NCI-H2107 treated with DMSO at 0.1 percent for 48 hours (cell line): Measurements from ENCODE around the gene RAET1L.
"Not testable (repeated sequence)": the region's sequence is repeated elsewhere in the genome, so short reads cannot be mapped to it uniquely, and the experiment has no call there.

Experiments used
- DNase-seq: peaks from one replicate; lab custom pipeline; 2025; ENCODE audit not compliant: unreplicated experiment; lab: John Stamatoyannopoulos, UW

The RAET1L gene

DNA sequence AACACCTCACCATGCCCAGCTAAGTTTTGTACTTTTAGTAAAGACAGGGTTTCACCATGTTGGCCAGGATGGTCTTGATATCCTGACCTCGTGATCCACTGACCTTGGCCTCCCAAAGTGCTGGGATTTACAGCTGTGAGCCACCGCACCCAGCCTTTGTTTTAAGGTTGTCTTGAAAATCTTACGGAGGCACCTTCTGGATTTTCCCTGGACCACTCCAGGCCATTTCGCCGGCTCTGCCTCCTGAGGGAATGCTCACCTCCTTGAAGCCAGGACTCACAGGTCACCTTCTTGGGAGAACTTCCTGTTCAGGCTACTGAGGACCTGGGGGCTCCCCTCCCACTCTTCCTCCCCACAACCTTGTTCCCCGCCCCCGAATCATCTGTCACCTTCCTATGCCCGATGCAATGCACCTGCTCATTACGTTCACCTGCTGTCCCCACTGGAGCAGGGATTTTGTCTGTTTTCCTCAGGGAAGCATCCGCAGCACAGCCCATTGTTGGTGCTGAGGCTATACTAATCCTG lies 19.4 kb upstream of the RAET1L start:
- no peak for DNase-seq

DNA sequence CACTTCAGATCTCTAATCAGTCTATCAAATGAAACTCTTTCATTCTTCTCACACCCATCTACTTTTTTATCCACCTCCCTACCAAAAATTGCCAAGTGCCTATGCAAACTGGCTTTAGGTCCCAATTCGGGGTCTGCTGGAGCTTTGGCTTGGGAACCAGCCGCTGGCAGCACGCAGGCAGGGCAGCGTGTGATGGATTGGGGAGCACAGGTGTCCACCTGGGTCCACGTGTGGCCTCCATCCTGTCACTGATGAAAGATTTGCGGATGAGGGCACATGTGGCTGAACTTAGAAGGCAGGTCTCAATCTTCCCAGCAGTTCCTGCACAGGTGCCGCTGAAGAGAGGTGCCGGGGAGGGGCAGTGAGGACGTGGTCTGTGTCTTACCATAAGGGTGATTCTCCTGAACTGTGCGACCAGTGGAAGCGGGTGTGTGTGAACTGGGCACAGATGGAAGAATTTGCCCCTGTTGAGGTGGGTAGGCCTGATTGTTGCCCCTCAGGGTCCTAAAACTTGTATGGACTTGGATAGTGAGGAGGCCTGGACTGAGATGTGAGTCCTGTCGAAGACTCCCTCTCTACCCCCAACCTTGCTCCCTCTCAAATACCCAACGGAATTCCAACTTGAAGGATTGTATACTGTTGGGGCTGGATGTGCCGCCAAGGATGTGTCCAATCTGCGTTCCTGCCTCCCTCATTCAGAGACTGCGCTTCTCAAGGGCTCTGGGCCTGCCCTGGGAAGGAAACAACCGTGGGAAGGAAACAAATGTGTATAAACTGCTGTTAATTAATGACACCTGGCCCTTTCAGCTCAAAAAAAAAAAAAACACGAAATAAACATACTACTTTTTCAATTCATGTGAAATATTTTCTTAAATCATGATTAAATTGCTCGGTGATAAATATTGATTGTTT lies 18.4 kb upstream of the RAET1L start:
- DNase-seq: no peak

DNA sequence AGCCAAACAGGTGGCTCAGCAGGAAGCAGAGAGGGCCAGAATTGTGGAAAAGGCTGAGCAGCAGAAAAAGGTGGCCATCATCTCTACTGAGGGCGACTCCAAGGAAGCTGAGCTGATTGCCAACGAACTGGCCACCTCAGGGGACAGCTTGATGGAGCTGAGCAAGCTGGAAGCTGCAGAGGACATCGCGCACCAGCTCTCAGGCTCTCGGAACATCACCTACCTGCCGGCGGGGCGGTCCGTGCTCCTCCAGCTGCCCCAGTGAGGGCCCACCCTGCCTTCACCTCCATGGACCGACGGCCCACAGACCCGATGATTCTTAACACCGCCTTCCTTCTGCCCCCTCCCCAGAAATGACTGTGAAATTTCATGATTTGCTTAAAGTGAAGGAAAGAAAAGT lies 17.8 kb upstream of the RAET1L start:
- DNase-seq: no peak

DNA sequence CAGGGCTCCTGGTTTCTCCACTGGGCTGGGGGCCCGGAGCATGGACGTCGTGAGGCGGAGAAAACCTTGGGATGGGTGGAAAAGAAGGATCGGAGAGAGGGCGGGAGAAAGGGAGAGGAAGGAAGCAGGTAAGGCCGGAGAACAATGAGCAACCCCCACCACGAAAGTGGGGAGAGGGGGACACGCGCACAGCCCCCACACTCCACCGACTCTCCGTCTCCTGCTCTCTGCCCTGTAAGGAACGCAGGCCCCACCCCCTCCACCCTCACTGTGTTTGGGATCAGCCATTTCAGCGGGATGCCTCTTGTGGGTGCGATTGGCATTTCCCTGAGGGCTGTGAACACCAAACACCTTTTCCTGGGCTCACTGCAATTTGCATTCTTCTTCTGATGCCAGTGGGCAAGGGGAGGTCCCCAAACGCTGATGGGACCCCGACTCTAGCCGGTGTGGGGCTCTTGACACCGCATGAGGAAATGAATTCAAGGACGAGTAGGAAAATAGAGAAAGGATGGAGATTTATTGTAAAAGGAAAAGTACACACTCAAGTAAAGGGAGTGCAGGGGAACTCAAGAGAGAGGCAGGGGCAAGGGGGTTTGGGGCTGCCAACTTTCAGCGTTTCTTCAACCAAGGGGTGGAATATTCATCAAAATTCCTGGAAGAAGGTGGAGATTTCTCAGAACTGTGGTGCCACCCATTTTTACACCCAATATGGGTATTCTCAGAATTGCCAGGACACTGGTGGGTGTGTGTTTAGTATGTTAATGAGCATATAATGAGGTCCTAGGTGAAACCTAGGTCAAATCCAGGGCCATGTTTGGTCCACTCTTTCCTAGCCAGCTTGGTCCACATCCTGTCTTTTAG lies 13.1 kb upstream of the RAET1L start:
- DNase-seq: no peak

DNA sequence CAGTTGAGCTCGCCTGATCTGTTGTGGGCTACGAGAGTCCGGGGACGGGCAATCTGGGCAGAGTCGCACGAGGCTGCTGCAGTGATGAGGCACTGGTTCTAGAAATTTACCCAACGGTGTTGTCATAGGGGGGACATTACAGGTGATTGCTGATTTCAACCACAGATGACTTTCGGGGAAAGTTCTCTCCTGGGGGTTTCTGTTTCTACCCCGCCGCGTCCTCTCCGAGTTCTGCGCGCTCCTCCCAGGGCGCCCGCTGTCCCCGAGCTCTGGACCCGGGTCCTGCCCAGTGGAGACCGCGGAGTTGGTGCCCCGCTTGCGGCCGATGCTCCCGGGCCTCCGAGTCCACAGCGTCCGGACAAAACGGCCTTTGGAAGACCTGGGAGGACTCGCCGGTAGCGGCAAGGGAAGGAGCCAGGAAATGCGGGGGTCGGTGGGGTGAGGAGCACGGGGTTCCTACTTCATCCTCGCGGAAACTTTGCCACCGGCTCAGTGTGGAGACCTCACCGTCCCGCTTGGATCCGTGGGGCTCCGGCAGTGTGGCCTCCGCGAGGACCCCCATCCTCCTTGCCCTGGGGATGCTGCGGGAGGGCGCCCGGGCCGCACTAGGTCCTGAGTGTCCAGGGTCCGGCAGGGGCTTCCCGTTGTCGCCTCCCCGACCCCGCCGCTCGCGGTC lies 12.3 kb upstream of the RAET1L start:
- no peak for DNase-seq

DNA sequence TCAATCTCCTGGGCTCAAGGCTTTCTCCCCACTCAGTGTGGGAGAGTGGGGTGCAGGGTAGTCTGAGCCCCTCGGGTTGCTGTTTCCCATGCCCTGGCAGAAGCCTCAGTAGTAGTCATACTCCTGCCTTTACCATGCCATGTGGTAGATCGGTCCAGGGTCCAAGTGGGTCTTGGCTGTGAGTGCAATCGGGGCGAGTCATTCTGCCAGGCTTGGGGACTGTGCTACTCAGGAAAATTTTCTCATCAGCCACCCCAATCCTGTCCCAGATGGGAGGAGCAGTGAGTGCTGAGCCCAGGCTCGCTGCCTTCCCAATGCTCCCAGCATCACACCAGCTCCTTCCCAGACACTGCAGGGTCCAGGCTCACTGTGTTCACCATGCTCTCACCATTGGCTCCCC lies 10.7 kb upstream of the RAET1L start:
- no peak for DNase-seq

DNA sequence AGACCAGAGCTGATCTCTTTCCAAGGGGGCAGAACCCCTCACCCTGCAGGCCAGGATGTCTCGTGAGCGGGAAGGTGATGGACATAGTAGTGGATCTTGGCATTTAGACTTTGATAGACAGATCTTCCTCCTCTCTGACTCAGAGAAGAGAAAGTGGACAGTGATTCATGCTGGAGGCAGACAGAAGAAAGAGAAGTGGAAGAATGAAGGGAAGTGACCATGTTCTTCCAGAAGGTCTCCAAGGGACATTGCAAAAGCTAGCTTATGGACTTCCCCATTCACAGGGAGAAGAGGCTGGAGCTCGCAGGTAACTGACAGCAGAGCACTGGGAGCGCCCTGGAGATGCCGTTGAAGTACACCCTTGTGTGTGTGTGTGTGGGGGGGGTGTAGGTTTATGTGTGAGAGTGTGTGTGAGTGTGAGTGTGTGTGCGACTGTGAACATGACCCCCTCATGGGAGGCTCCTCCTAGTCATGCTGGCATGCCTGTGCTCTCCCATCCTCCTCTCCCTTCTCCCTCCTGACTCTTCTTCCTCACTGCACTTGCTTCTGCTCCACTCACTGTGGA lies 8.0 kb upstream of the RAET1L start:
- DNase-seq: no peak

DNA sequence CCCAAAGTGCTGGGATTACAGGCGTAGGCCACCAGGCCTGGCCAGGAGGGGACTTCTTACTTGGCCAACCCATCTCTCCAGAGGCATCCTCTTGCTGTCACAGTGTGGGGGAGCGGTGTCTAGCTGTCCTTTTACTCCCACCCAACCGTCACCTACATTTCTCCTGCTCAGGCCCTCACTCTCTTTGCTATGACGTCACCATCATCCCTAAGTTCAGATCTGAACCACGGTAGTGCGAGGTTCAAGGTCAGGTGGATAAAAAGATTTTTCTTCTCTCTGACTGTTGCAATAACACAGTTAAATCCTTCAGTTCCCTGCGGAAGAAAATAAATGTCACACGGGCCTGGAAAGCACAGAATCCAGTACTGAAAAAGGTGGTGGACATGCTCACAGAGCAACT lies 7.3 kb upstream of the RAET1L start:
- no peak for DNase-seq

DNA sequence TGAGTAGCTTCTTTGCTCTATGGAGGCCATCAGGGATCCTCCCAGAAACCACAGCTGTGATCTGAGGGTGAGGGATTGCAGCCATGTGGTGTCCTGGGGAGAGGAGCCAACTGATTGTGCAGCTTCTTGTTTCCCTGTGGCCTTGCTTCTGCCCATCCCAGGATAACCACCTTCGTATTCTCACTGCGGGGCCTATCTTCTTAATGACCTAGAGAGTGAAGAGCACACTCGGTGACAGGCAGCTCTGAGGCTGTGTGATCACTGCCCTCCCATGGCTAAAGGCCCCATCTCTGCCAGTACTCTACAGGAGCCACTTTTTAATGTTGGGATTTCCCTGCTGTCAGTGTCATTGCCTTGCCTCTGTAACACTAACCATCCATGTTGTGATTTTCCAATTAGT lies 5.3 kb upstream of the RAET1L start:
- no peak for DNase-seq

DNA sequence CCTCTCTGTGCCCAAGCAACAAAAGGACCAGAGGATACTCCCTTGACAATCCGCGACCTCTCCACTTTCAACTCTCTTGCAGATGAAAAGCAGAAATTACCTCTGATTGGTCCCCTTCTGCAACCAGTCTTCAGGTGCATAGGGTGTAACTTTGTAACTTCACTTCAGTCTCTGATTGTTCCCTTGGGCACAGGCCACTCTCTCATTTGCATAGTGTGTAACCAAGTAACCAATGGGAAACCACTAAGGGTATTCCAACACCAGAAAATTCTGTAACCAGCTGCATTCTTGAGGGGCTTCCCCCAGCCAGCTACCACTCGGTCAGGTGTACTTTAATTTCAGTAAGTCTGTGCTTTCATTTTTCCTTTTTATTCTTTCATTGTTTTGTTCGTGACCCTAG lies 4.4 kb upstream of the RAET1L start:
- DNase-seq: no peak

DNA sequence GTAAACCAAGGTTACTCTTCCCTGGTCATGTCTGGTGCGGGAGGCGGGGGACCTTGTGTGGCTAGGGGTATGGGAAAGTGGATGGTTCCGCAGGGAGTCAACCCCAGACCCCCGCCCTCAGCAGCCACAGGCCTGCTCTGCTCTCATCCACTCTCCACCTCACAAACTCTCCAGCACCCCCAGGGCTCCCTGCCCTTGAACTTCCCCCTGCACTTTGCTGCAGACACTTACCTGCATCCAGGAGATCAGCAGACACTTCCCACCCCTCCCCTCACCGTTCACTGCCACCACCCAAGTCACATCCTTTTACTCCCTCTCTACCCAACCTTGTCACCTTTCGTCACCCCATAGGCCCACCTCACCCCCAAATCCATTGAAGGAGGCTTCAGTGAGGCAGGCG lies 3.9 kb upstream of the RAET1L start:
- no peak for DNase-seq

DNA sequence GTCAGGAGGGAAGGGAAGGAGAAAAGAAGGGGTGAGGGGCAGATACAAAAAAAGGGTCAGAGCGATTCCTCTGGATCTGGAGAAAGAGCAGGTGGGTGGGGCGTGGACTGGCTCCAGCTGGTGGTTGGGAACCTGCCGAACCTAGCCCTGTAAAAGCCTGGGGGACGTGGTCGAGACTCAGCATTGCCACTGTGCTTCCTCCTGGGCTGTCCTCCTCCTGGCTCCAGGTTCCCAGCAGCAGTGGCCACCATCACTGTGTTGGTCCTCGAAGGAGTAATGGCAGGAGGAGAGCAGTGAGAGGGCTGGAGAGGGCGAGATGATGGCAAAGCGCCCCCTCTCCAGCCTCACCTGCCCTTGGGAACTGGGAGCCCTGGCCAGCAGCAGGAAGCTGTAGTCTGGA lies 3.5 kb upstream of the RAET1L start:
- DNase-seq: no peak

DNA sequence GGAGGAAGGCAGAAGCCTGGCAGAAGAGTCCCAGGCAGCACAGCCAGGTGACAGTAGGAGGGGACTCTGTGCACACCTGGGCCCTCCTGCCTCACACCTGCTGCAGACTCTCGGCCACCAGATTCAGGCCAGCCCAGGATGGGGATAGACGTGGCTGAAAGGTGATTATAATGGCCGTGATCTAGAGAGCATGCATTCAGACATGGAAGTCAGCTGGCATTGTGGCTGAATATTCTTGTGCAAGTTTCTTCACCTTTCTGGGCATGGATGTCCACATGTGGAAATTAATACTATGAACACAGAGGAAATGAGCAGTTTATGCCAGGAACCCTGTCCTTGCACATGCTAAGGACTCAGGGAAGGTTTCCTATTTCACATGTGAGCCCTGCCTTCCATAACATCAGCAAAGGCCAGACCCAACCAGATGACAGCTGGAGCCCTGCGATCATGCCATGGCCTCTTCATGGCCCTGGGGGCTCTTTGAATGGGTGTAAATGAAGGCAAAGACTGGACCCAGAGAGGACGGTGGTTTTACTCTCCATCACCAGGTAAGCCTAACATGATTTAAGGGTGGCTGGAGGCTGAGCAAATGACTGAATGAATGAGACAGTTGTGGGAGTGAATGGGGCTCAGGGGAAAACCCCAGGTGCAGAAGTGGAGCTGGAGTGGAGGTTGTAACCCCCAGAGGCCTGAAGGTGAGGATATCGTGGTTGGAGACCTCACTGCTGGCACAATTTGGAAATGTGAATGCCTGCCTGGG lies 2.7 kb upstream of the RAET1L start:
- DNase-seq: no peak

DNA sequence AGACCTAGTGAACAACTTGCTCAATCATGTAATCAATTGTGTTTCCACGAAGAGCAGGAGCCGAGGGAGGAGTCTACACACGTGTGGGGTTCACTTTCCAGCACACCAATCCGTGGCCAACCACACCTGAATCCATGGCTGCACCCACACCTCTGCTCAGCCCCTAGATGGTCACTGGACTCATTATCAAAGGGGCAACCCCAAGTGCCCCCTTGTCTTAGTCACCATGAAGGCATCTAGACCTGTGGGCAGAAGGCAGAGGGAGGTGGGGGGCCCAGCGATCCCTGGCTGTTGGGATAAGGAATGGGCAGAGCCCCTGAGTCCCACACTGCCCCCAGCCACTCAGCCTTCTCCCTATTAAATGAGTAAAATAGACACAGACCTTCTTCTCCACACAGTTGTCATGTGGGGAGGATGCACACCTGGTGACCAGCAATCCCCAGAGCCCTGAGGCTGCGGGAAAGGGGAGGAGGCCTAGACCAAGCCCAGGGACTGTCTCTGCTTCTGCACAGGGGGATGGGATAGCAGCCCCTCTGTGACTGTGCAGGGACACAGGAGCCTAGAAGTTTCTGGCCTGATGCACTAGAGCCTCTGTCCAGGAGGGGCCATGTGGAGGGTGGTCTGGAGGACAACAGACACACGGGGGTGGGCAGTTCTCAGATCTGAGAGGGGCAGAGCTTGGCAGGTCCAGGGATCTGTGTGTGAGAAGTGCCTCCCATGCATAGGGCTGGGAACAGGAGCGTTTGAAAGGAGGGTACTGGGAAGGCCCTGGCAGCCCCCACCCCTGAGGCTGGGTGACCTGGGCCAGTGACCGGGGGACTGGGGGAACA lies 1.9 kb upstream of the RAET1L start:
- DNase-seq: no peak

DNA sequence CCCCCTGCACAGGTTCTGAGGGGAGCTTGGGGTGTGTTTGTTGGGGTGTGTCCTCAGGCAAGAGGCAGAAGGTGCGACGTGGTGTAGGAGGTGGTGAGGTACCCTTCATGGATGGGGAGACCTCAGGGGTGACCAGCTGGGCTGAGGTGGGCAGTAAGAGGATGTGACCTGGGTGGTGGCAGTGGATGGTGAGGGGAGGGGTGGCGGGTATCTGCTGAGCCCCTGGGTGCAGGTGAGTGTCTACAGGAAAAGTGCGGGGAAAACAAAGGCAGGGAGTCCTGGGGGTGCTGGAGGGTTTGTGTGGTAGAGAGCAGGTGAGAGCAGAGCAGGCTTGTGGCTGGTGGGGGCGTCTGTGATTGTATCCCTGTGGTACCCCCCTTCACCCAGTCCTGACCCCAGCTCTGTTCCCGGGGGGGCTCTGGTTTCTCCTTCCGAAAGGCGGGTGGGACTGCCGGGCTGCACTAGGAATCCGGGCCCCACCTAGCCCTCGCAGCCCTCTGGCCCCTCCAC lies 631 bp downstream of the RAET1L start:
- no peak for DNase-seq

DNA sequence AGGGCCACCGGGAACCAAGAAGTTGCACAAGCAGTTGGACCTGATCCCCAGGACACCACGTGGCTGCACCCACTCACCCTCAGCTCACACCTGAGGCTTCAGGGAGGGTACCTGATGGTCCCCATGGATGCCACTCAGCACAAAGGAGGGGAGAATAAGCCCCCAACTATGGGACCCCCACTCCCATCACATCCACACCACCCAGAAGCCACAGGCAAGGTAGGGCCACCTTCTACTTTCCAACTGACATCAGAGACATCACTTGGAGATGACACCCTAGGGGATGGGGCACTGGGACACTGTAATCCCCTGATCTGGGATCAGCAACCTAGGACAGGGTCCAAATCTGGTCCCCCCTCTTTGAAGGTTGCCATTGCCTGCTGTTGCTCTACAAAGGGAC lies 1.3 kb downstream of the RAET1L start:
- DNase-seq: not testable (repeated sequence)

DNA sequence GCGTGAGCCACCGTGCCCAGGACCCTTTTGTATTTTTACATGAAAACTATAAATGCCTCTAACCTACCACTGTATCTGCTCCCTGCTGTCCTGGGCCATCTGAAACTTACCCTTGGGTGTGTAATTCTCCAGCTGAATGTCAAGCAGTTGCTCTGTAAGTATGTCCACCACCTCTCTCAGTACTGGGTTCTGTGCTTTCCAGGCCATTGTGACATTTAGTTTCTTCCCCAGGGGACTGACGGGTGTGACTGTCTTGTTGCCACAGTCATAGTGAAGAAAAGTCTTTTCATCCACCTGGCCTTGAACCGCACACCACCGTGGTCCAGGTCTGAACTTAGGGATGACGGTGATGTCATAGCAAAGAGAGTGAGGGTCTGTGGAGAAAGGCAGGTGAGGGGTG lies 3.5 kb downstream of the RAET1L start:
- DNase-seq: not testable (repeated sequence)

DNA sequence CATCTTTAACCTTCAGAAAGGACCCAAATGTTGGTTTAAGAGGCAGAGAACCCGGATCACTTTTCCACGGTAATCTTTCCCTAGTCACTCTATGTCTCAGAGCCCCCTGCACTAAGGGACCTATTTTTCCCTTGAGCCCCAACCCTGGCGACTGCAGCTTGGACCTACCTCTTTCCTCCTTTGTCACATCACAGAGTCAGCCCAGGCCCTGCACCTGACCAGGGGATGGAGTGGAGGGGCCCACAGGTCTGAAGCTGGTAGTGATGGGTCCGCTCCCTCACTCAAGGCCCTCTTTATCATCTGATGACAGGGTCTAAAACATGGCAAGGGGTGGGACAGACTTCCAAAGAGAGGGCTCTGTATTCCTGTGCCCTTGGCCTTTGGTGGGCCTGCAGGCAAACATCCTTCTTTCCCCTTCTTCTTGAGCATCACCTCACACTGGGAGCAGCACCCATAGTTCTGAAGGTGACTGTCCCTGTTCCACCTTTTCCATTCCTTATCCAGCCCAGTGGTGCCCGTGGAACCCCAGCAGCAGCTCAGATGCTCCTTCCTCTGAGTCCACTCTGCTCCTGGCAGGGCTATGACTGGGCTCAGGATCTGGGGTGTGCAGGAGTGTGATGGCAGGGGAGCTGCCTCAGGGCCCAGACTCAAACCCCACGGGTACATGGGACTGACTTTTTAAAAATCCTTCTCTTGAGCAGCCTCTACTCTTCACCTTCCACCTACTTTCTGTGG lies 6.3 kb downstream of the RAET1L start:
- no peak for DNase-seq

DNA sequence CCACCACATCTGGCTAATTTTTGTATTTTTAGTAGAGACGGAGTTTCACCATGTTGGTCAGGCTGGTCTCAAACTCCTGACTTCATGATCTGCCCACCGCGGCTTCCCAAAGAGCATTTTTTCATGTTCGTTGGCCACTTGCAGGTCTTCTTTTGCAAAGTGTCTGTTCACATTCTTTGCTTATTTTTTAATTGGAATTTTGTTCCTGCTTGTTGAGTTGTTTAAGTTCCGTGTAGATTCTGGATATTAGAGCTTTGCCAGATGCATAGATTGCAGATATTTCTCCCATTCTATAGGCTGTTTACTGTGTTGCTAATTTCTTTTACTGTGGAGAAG lies 8.2 kb downstream of the RAET1L start:
- DNase-seq: not testable (repeated sequence)
